Endothelial cell of umbilical vein (primary cell): ENCODE results near the gene SMG5. TPM values are rescaled to one million over a fixed set of nuclear protein-coding genes. Genes with fewer than 3 reads are reported as not detected.

ENCODE experiments used
- BruUV-seq: library from RNA; stranded (reverse); fragments of 400-500 nt; replicated peaks from 2 replicates; lab custom pipeline; 2021; lab: Mats Ljungman, UMichigan
- CTCF ChIA-PET: fragments of 300-600, 350-600 bp; sonication (Branson Sonifier 250); formaldehyde crosslinking; loops from one replicate; lab custom pipeline; 2021; ENCODE audit warnings: antibody characterized with exemption, inconsistent platforms; lab: Charles Lee
- POLR2A ChIA-PET: fragments of 300-600, 350-600 bp; sonication (Branson Sonifier 250); formaldehyde crosslinking; loops from one replicate; lab custom pipeline; 2021; ENCODE audit warnings: antibody characterized with exemption, inconsistent platforms; lab: Charles Lee
- DNase-seq: peaks from one replicate; pipeline ENCODE4 v3.0.0-alpha.2; 2011; ENCODE audit warnings: low read depth, low spot score
- FAIRE-seq: peaks from 2 replicates; lab custom pipeline; 2011; peaks lifted over from hg19 to GRCh38; lab: Jason Lieb, UNC
- H2AFZ ChIP-seq: 2 replicates; pipeline ENCODE4 v1.6.0; 2012; ENCODE audit warnings: low read depth, low read length, control low read depth, inconsistent platforms
- H3K27ac ChIP-seq: 2 replicates; pipeline ENCODE4 v1.5.1; 2011; ENCODE audit warnings: low read depth, mild to moderate bottlenecking, control low read depth, low read length, moderate library complexity; ENCODE audit not compliant: insufficient read depth
- H3K27me3 ChIP-seq, 2 experiments: 2 replicates each; pipeline versions ENCODE4 v1.6.0 to v1.6.1; 2011; ENCODE audit warnings: low read length in 2 of 2, mixed read lengths in 1 of 2; ENCODE audit not compliant: control insufficient read depth in 2 of 2, insufficient read depth in 2 of 2
- H3K36me3 ChIP-seq, 2 experiments: 2 replicates in 1 of 2; 3 replicates in 1 of 2; pipeline ENCODE4 v1.5.1; 2011; ENCODE audit warnings: low read length in 2 of 2, mild to moderate bottlenecking in 1 of 2, moderate library complexity in 1 of 2; ENCODE audit not compliant: control insufficient read depth in 2 of 2, insufficient read depth in 2 of 2; ENCODE audit errors: extremely low read depth in 1 of 2
- H3K4me1 ChIP-seq: 3 replicates; pipeline ENCODE4 v1.5.1; 2011; ENCODE audit warnings: mild to moderate bottlenecking, low read length; ENCODE audit not compliant: control insufficient read depth, insufficient read depth; ENCODE audit errors: extremely low read depth
- H3K4me2 ChIP-seq: 2 replicates; pipeline ENCODE4 v1.6.1; 2011; ENCODE audit warnings: low read length, control low read depth, mixed read lengths; ENCODE audit not compliant: insufficient read depth
- H3K4me3 ChIP-seq, 3 experiments: fragments of 200-600 bp in 1 of 3; sonication (generic), shearing (Covaris generic) in 1 of 3; replicated peaks in 1 of 3; 2 replicates each; pipeline ENCODE4 v1.5.1; 2011 to 2016; ENCODE audit warnings: control low read depth in 3 of 3, low read length in 3 of 3, mild to moderate bottlenecking in 2 of 3, inconsistent platforms in 1 of 3, low read depth in 1 of 3, moderate library complexity in 1 of 3; ENCODE audit not compliant: insufficient read depth in 1 of 3
- H3K79me2 ChIP-seq: 2 replicates; pipeline ENCODE4 v1.6.0; 2012; ENCODE audit warnings: low read length, inconsistent platforms; ENCODE audit not compliant: control insufficient read depth, insufficient read depth
- H3K9ac ChIP-seq: replicated peaks from 2 replicates; pipeline ENCODE3; 2011; ENCODE audit warnings: low read length, control low read depth; ENCODE audit not compliant: insufficient read depth; ENCODE audit errors: extremely low read depth
- H3K9me1 ChIP-seq: replicated peaks from 3 replicates; pipeline ENCODE4 v1.6.0; 2011; ENCODE audit warnings: mild to moderate bottlenecking, low read length; ENCODE audit not compliant: control insufficient read depth, insufficient read depth; ENCODE audit errors: extremely low read depth
- H3K9me3 ChIP-seq: replicated peaks from 2 replicates; pipeline ENCODE4 v1.5.1; 2012; ENCODE audit warnings: low read length, inconsistent platforms; ENCODE audit not compliant: control insufficient read depth, insufficient read depth
- H4K20me1 ChIP-seq: replicated peaks from 2 replicates; pipeline ENCODE3; 2011; ENCODE audit warnings: mild to moderate bottlenecking, low read length; ENCODE audit not compliant: control insufficient read depth, insufficient read depth; ENCODE audit errors: extremely low read depth
- EZH2 ChIP-seq: IDR thresholded peaks from 2 replicates; pipeline ENCODE4 v1.6.1; 2012; ENCODE audit warnings: borderline replicate concordance, low read depth, mild to moderate bottlenecking, moderate library complexity, low read length, inconsistent platforms; ENCODE audit not compliant: severe bottlenecking
- FOS ChIP-seq: IDR thresholded peaks from 2 replicates; pipeline ENCODE4 v1.6.1; 2011; ENCODE audit warnings: mild to moderate bottlenecking, low read length, moderate library complexity, borderline replicate concordance; ENCODE audit not compliant: insufficient read depth
- GATA2 ChIP-seq: IDR thresholded peaks from 2 replicates; pipeline ENCODE4 v1.7.0; 2011; ENCODE audit warnings: low read depth, mild to moderate bottlenecking, moderate library complexity, mixed read lengths, low read length; ENCODE audit not compliant: insufficient read length, insufficient read depth
- JUN ChIP-seq: IDR thresholded peaks from 2 replicates; pipeline ENCODE4 v1.6.1; 2011; ENCODE audit warnings: borderline replicate concordance, low read depth; ENCODE audit not compliant: insufficient read length, insufficient read depth
- MYC ChIP-seq: IDR thresholded peaks from one replicate; pipeline ENCODE4 v1.6.1; 2011; ENCODE audit warnings: mild to moderate bottlenecking, low read depth, low read length
- POLR2A ChIP-seq: IDR thresholded peaks from 2 replicates; pipeline ENCODE4 v1.6.1; 2012; ENCODE audit warnings: low read depth, mild to moderate bottlenecking, control low read depth, low read length
- POLR2AphosphoS5 ChIP-seq: IDR thresholded peaks from 2 replicates; pipeline ENCODE4 v1.6.1; 2012; ENCODE audit warnings: low read depth, mild to moderate bottlenecking, control low read depth, low read length, moderate library complexity; ENCODE audit not compliant: insufficient read depth
- dilution Hi-C: fragments of 300-500 bp; cut with MboI; formaldehyde crosslinking; loops from one replicate; pipeline ENCODE4 v1.15.0; 2019; ENCODE audit warnings: low sequenced_read_pairs; ENCODE audit not compliant: extremely low pct_ligation_motif_present
- intact Hi-C: fragments of 100-400 bp; cut with micrococcal nuclease; formaldehyde crosslinking; loops from one replicate; pipeline ENCODE4 v1.10.0; 2022
- polyA plus RNA-seq, 4 experiments: library from polyadenylated mRNA; depleted of rRNA in 3 of 4; stranded (reverse) in 3 of 4; unstranded in 1 of 4; fragments of >200 nt; gene quantifications; 2 replicates each; pipeline versions ENCODE4 v1.2.1 to v1.2.3, GENCODE V29; 2011 to 2012; ENCODE audit warnings: missing spikeins in 1 of 4
- total RNA-seq: library from RNA; stranded (reverse); gene quantifications from 2 replicates; pipeline ENCODE4 v1.2.3, GENCODE V29; 2021
- TF ChIP-seq, protein P1 (sequence below), 2 donors: IDR thresholded peaks; 1 replicate in 1 of 2; 2 replicates in 1 of 2; pipeline ENCODE4 v1.5.1; 2011; ENCODE audit warnings: low read length in 2 of 2, mild to moderate bottlenecking in 2 of 2, moderate library complexity in 2 of 2, control low read depth in 1 of 2, inconsistent platforms in 1 of 2, low read depth in 1 of 2; ENCODE audit not compliant: insufficient read depth in 1 of 2; ENCODE audit errors: extremely low read depth in 1 of 2
- TF ChIP-seq, protein P2 (sequence below): IDR thresholded peaks from 2 replicates; pipeline ENCODE4 v1.6.1; 2011; ENCODE audit not compliant: insufficient read depth, insufficient read length

SMG5 gene
- total and polyA plus RNA-seq, 2 donors (not counting 3 experiments of a cell fraction or from before 2014, with no cell fraction given): 37.4 to 82.6 TPM

DNA sequence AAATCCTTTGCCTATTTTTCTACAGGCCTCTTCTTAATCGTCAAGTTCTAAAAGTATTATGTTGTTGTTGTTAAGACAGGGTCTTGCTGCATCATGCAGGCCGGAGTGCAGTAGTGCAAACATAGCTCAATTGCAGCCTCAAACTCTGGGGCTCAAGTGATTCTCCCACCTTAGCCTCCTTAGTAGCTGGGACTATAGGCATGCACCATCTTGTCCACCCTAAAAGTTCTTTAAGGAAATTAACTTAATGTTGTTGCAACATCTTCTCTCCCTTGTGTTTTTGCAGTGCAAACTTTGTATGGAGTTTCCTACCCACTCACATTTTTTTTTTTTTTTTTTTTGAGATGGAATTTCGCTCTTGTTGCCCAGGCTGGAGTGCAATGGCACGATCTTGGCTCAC, 20.6 kb upstream of the SMG5 start:
- intact Hi-C loops (no loop called here), dilution Hi-C loops (no loop called here)
- TF ChIP-seq EZH2: no peak
- no peak for TF ChIP-seq MYC
- no peak for TF ChIP-seq FOS
- TF ChIP-seq GATA2: no peak
- TF ChIP-seq JUN: no peak
- TF ChIP-seq POLR2AphosphoS5: no peak
- TF ChIP-seq, protein P1, sequence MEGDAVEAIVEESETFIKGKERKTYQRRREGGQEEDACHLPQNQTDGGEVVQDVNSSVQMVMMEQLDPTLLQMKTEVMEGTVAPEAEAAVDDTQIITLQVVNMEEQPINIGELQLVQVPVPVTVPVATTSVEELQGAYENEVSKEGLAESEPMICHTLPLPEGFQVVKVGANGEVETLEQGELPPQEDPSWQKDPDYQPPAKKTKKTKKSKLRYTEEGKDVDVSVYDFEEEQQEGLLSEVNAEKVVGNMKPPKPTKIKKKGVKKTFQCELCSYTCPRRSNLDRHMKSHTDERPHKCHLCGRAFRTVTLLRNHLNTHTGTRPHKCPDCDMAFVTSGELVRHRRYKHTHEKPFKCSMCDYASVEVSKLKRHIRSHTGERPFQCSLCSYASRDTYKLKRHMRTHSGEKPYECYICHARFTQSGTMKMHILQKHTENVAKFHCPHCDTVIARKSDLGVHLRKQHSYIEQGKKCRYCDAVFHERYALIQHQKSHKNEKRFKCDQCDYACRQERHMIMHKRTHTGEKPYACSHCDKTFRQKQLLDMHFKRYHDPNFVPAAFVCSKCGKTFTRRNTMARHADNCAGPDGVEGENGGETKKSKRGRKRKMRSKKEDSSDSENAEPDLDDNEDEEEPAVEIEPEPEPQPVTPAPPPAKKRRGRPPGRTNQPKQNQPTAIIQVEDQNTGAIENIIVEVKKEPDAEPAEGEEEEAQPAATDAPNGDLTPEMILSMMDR (IDR thresholded peaks at IDR 0.05; ENCODE audit: extremely low read depth in 1 of 2, insufficient read depth in 1 of 2, low read depth in 1 of 2, low read length in 2 of 2): no peak
- TF ChIP-seq, protein P2, sequence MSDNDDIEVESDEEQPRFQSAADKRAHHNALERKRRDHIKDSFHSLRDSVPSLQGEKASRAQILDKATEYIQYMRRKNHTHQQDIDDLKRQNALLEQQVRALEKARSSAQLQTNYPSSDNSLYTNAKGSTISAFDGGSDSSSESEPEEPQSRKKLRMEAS: no peak
- no peak for TF ChIP-seq POLR2A
- Histone ChIP-seq H3K36me3 (peaks cover under 1 to 8% of the 10 kb centered on the region in 2 experiments), H3K79me2 (no peaks in the 10 kb centered on the region), H3K27ac (no peak overlapping the region), H3K4me1 (no peaks in the 10 kb centered on the region), H3K9me3 (no peaks in the 10 kb centered on the region), H3K9me1 (no peaks in the 10 kb centered on the region), H3K4me2 (no peak overlapping the region), H3K27me3 (no peaks in the 10 kb centered on the region), H2AFZ (no peak overlapping the region), H3K4me3 (no peak overlapping the region), H4K20me1 (no peaks in the 10 kb centered on the region), H3K9ac (no peak overlapping the region)
- ChIA-PET CTCF (interaction anchor here (1.2 kb wide), 1 partner anchor 16 kb away, joined by 4 read pairs; no protein-coding TSS in a partner anchor), POLR2A (no interaction called here)
- no peak for FAIRE-seq
- DNase-seq: no peak
- BruUV-seq: no TSS peak
